SK-N-SH (cell line): ENCODE data around the gene LRRC26. TPM values are rescaled to one million over a fixed set of nuclear protein-coding genes. Genes with fewer than 3 reads are reported as not detected.
A peak's percentile ranks its signal among the peaks of the same experiment; 100 is the strongest.

ENCODE experiments used
- CTCF ChIA-PET: fragments of 300-600, 350-600 bp; formaldehyde crosslinking; extraction: SDS; loops from one replicate; lab custom pipeline; 2021; lab: Yijun Ruan, JAX
- POLR2A ChIA-PET: fragments of 350-600 bp; sonication (Branson Sonifier 250); formaldehyde crosslinking; extraction: SDS; loops from one replicate; lab custom pipeline; 2020; ENCODE audit warnings: antibody characterized with exemption, inconsistent platforms; lab: Yijun Ruan, JAX
- DNase-seq: peaks from one replicate; pipeline ENCODE4 v3.0.0; 2012
- H2AFZ ChIP-seq: fragments of 200-600 bp; sonication (generic); 2 replicates; pipeline ENCODE4 v1.8.1; 2016; ENCODE audit warnings: antibody characterized with exemption, mild to moderate bottlenecking, low read depth
- H3F3A ChIP-seq: fragments of 200-600 bp; sonication (generic); replicated peaks from 2 replicates; pipeline ENCODE3; 2016; ENCODE audit warnings: antibody characterized with exemption, mild to moderate bottlenecking; ENCODE audit not compliant: insufficient read depth
- H3K27ac ChIP-seq, 2 experiments: fragments of 200-500 bp in 1 of 2; fragments of 200-600 bp in 1 of 2; sonication (Bioruptor generic) in 1 of 2; sonication (generic), shearing (Covaris generic) in 1 of 2; 2 replicates each; pipeline versions ENCODE4 v1.5.1 to v1.6.1; 2014 to 2016; ENCODE audit warnings: low read depth in 2 of 2, inconsistent platforms in 1 of 2, low read length in 1 of 2, mild to moderate bottlenecking in 1 of 2, mixed read lengths in 1 of 2
- H3K27me3 ChIP-seq: fragments of 200-600 bp; sonication (generic), shearing (Covaris generic); 2 replicates; pipeline ENCODE4 v1.6.1; 2016; ENCODE audit warnings: mixed run types; ENCODE audit not compliant: insufficient read depth
- H3K36me3 ChIP-seq, 2 experiments: fragments of 200-500 bp in 1 of 2; fragments of 200-600 bp in 1 of 2; sonication (Bioruptor generic) in 1 of 2; sonication (generic) in 1 of 2; replicated peaks in 1 of 2; 2 replicates each; pipeline versions ENCODE3 to v1.5.1; 2014 to 2016; ENCODE audit warnings: low read length in 1 of 2, mild to moderate bottlenecking in 1 of 2; ENCODE audit not compliant: insufficient read depth in 2 of 2, control insufficient read depth in 1 of 2
- H3K4me1 ChIP-seq, 2 experiments: fragments of 200-500 bp in 1 of 2; fragments of 200-600 bp in 1 of 2; sonication (Bioruptor generic) in 1 of 2; sonication (generic), shearing (Covaris generic) in 1 of 2; 2 replicates each; pipeline versions ENCODE4 v1.5.1 to v1.6.1; 2014 to 2016; ENCODE audit warnings: low read depth in 1 of 2, low read length in 1 of 2, mixed run types in 1 of 2; ENCODE audit not compliant: insufficient read depth in 2 of 2, control insufficient read depth in 1 of 2
- H3K4me2 ChIP-seq: fragments of 200-600 bp; sonication (generic), shearing (Covaris generic); 2 replicates; pipeline ENCODE4 v1.6.1; 2017; ENCODE audit warnings: mixed run types
- H3K4me3 ChIP-seq, 2 experiments: fragments of 200-500 bp in 1 of 2; fragments of 200-600 bp in 1 of 2; sonication (Bioruptor generic) in 1 of 2; sonication (generic), shearing (Covaris generic) in 1 of 2; 2 replicates each; pipeline versions ENCODE4 v1.5.1 to v1.8.1; 2014 to 2016; ENCODE audit warnings: low read depth in 2 of 2, inconsistent platforms in 1 of 2, low read length in 1 of 2, mild to moderate bottlenecking in 1 of 2, mixed read lengths in 1 of 2, moderate library complexity in 1 of 2
- H3K79me2 ChIP-seq: fragments of 200-600 bp; sonication (generic); 2 replicates; pipeline ENCODE4 v1.8.1; 2017; ENCODE audit warnings: mild to moderate bottlenecking; ENCODE audit not compliant: insufficient read depth
- H3K9ac ChIP-seq: fragments of 200-600 bp; sonication (generic); 2 replicates; pipeline ENCODE4 v1.6.1; 2017; ENCODE audit warnings: mixed run types
- H3K9me2 ChIP-seq: fragments of 200-600 bp; sonication (generic); 2 replicates; pipeline ENCODE4 v1.6.1; 2017; ENCODE audit warnings: mixed run types
- H3K9me3 ChIP-seq: fragments of 200-600 bp; sonication (generic); 2 replicates; pipeline ENCODE4 v1.6.1; 2017; ENCODE audit warnings: mixed run types, mild to moderate bottlenecking, moderate library complexity
- H4K20me1 ChIP-seq: fragments of 200-600 bp; sonication (generic); 2 replicates; pipeline ENCODE4 v1.6.1; 2017; ENCODE audit warnings: mild to moderate bottlenecking, mixed run types; ENCODE audit not compliant: insufficient read depth
- CTCF ChIP-seq: fragments of 200-600 bp; sonication (generic); IDR thresholded peaks from 2 replicates; pipeline ENCODE4 v1.6.1; 2017; ENCODE audit warnings: antibody characterized with exemption, mild to moderate bottlenecking, moderate library complexity
- EP300 ChIP-seq, 2 experiments: IDR thresholded peaks; 2 replicates each; pipeline versions ENCODE4 v1.4.0 to v1.6.1; 2012; ENCODE audit warnings: borderline replicate concordance in 1 of 2, low read depth in 1 of 2, low read length in 1 of 2
- GABPA ChIP-seq: IDR thresholded peaks from 2 replicates; pipeline ENCODE4 v1.4.0; 2012; ENCODE audit warnings: low read depth, mild to moderate bottlenecking
- NFIC ChIP-seq: IDR thresholded peaks from 2 replicates; pipeline ENCODE4 v1.4.0; 2012; ENCODE audit warnings: borderline replicate concordance
- NRF1 ChIP-seq: IDR thresholded peaks from 2 replicates; pipeline ENCODE4 v1.6.1; 2012; ENCODE audit warnings: low read depth, mild to moderate bottlenecking, low read length
- RCOR1 ChIP-seq: fragments of 150-350 bp; IDR thresholded peaks from 2 replicates; pipeline ENCODE4 v1.6.1; 2017; ENCODE audit warnings: antibody characterized with exemption, low read length
- SMC3 ChIP-seq: IDR thresholded peaks from 2 replicates; pipeline ENCODE4 v1.6.1; 2012; ENCODE audit warnings: low read depth, low read length, improper control_type of control experiment
- WGBS: methylation state at CpG from one replicate; pipeline ENCODE4 v1.1.6; 2017; ENCODE audit warnings: low lambda C conversion rate; 5-methylcytosine and 5-hydroxymethylcytosine counted together
- polyA plus RNA-seq, 3 experiments: library from polyadenylated mRNA; depleted of rRNA; stranded (reverse); fragments of >200 nt; gene quantifications; 2 replicates each; pipeline ENCODE4 v1.2.3, GENCODE V29; 2012

The LRRC26 gene
- polyA plus RNA-seq, 1 of the 3 experiments (the other 2 are of a cell fraction), result not detected

- ChIA-PET CTCF (interaction anchor here (0.9 to 5.0 kb wide), 6 partner anchors 18 to 136 kb away, joined by 3 to 24 read pairs (median 4); partner anchors contain the start of genes ANAPC2, GRIN1 and SSNA1), POLR2A (interaction anchor here (1.1 to 1.5 kb wide), 3 partner anchors 18 to 41 kb away, joined by 3 read pairs; partner anchors contain the start of genes ANAPC2, GRIN1 and SSNA1)
- Histone ChIP-seq H3F3A (no peaks in the 10 kb centered on the region), H4K20me1 (no peaks in the 10 kb centered on the region), H3K4me1 (peaks cover 0 to 23% of the 10 kb centered on the region in 2 experiments; a peak in 1 of 4 replicates), H3K9ac (no peak overlapping the region), H3K27ac (no peak overlapping the region), H3K27me3 (peaks cover 38% of the 10 kb centered on the region), H3K9me3 (no peaks in the 10 kb centered on the region), H2AFZ (no peak overlapping the region), H3K4me3 (no peak overlapping the region), H3K9me2 (no peaks in the 10 kb centered on the region), H3K36me3 (no peaks in the 10 kb centered on the region), H3K4me2 (no peak overlapping the region), H3K79me2 (no peaks in the 10 kb centered on the region)
- DNase-seq, result no peak
- TF ChIP-seq GABPA (no peak), SMC3 (no peak), CTCF (no peak), NFIC (no peak), EP300 (IDR thresholded peaks at IDR 0.05; ENCODE audit: borderline replicate concordance in 1 of 2, low read depth in 1 of 2, low read length in 1 of 2) (no peak)
- WGBS, result 54% methylated on average over 9 of the region's 14 CpGs
These were observed 766 bp upstream of the LRRC26 start for GRCh38 chr9:137170486-137171148.

- DNase-seq, result peak; percentile 83
- CTCF ChIA-PET, result interaction anchor here (0.8 to 5.0 kb wide), 10 partner anchors 19 to 135 kb away, joined by 3 to 24 read pairs (median 4); partner anchors contain the start of genes ANAPC2, RNF224 and SSNA1
- H3K4me2 ChIP-seq, result peak overlapping the region; percentile 55; the same call in 1 of the 2 replicates
These were observed 671 bp downstream of the LRRC26 start for GRCh38 chr9:137168904-137169856.

More at GRCh38 chr9:137168904-137169856, 671 bp downstream of the LRRC26 start:
- no peak overlapping the region for H3K9ac ChIP-seq
- peak overlapping the region; percentile 34 to 37; a peak in 3 of 4 replicates for H3K4me3 ChIP-seq
- H3K9me2 ChIP-seq, result no peaks in the 10 kb centered on the region
- H3K36me3 ChIP-seq, result no peaks in the 10 kb centered on the region
- no peaks in the 10 kb centered on the region for H3K79me2 ChIP-seq
- H3K27me3 ChIP-seq, result peaks cover 40% of the 10 kb centered on the region
- no peaks in the 10 kb centered on the region for H4K20me1 ChIP-seq
- peaks cover 0 to 23% of the 10 kb centered on the region in 2 experiments; a peak in 1 of 4 replicates for H3K4me1 ChIP-seq
- H2AFZ ChIP-seq, result no peak overlapping the region
- H3K9me3 ChIP-seq, result no peaks in the 10 kb centered on the region
- H3K27ac ChIP-seq, result no peak overlapping the region
- H3F3A ChIP-seq, result no peaks in the 10 kb centered on the region
- POLR2A ChIA-PET, result interaction anchor here (0.8 to 1.8 kb wide), 4 partner anchors 30 to 40 kb away, joined by 3 to 5 read pairs (median 4); partner anchors contain the start of gene GRIN1
- peak; percentile 51 for TF ChIP-seq NRF1
- no peak for TF ChIP-seq RCOR1
- TF ChIP-seq, all 33 proteins: peak for 1
- 0% methylated on average over 3 of the region's 124 CpGs for WGBS
